Hematopoietic multipotent progenitor cell treated with erythropoietin and hydrocortisone succinate and interleukin-3 and kit ligand, for 17 days (in vitro differentiated cells): ENCODE measurements around the gene SLC27A6.

Experiments used
- DNase-seq: peaks from one replicate; pipeline ENCODE4 v3.0.0-alpha.2; 2015; ENCODE audit warnings: low spot score

The SLC27A6 gene

GRCh38 chr5:129067745-129068144 lies 102.5 kb downstream of the SLC27A6 start:
- DNase-seq, result no peak

DNA sequence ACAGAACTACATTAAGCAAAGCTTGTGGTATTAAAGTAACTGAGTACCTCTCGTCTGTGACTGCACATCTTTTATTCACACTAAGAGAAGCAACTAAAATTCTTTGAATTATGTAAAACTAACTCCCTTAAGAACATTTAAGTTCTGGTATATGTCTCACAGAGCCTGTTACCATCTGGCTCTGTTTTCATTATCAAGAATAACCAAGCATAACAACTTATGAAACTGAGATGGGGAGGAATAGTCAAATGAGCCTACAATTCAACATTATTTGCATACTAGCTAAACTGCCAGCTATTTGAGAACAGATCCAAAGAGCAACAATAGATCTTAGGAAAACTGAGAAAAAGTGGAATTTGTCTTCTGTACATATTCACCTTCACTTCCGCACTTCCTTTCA lies 104.0 kb downstream of the SLC27A6 start:
- DNase-seq, result no peak

GRCh38 chr5:129073111-129073510 lies 107.8 kb downstream of the SLC27A6 start:
- DNase-seq, result no peak

DNA sequence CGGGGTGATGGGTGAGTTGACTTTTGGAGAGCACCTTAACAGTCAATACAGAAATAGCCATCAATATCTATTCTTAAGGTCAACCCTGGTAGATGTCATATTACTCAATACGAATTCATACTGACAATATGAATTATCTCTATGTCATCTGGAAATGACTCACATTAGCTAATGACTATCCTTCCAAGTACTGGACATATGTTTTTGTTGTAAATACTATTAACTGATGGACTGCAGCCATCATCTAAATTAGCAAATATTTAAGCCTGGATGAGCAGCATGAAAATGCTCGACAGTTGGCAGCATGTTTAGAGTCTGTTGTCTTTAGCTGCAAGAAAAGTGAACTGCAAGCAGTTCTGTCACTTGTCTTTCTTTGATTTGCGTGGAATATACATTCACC lies 109.6 kb downstream of the SLC27A6 start:
- no peak for DNase-seq

GRCh38 chr5:129077433-129078075 lies 112.3 kb downstream of the SLC27A6 start:
- no peak for DNase-seq

DNA sequence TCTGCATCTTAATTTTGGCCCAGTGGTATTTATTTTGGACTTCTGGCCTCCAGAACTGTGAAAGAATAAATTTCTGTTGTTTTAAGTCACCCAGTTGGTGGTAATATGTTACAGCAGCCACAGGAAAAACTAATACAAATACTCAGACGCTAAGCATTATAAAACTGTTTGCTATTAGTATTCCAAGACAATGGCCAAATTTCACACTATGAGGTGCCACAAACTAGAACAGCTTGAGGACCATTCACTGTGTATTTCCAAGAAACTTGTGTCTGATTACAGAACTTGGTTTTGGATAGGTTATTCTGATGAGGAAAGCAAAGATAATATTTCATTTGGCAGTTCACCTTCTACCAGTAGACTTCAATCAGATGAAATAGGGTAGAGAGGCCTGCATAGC lies 113.0 kb downstream of the SLC27A6 start:
- DNase-seq, result no peak

DNA sequence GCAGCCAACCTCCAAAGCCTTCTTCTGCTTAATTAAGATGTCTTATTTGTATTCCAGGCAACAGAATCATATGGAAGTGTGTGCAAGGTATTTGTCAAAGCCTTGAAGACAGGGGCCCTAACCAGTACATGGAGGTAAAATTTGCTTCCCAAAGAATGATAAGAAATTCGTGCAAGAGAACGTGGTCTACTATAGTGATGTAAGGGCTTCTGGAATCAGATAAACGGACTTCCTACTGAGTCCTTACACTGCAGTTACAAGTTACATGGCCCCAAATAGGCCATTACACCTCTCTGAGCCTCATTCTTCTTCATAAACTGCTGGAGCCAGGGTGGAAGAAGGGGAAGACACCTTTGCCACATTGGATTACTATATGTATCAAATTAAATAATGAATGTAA lies 113.4 kb downstream of the SLC27A6 start:
- no peak for DNase-seq

- DNase-seq, result no peak
Measured at GRCh38 chr5:129079496-129079895, 114.2 kb downstream of the SLC27A6 start.

DNA sequence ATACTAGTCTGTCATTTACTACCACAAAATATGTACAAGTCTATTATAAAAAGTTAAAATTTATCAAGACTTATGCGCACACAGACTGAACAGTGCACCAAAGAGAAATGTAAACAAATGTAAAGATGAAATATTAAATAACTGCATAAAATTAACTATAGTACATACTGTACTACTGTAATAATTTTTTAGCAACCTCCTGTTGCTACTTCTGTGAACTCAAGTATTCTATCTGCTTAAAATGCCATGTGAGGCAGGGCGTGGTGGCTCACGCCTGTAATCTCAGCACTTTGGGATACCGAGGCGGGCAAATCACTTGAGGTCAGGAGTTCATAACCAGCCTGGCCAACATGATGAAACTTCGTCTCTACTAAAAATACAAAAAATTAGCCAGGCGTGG lies 115.5 kb downstream of the SLC27A6 start:
- no peak for DNase-seq

DNA sequence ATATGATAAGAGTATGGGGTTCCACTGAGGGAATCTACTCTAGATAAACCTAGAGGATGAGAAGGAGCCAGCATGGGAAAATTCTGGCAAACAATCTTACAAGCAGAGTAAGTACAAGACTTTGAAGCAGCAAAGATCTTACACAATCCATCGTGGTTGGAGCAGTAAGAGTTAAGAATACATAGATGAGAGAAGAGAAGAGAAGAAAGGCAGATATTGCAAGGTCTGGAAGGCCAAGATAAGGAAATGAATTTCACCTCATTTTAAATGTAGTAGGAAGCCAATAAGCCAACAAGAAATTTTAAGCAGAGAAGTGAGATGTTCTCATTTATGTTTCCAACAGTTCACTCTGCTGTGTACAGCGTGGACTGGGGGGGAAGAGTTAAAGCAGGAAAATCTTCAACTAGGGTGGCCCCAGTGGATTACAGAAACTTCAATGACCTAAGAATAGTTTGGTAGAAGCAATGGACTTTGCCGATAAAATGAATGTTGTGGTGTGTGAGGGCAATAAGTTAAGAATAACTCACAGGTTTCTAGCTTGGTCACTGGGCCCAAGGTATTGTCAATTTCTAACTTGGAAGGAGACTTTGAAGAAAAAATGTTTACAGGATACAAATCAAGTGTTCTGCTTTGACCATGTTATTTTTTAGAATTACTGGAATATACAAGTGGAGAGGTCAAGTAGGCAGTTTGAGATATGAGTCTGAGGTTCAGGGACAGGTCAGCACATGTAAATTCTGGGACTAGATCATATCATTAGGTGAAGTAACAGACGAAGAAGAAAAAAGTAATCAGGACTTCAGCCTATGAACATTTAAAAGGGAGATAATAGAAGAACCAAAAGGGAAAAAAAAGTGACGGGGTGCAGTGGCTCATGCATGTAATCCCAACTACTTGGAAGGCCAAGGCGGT lies 117.2 kb downstream of the SLC27A6 start:
- no peak for DNase-seq
